Rectal smooth muscle tissue (tissue), 1 donor: ENCODE measurements around the gene CLTA.
"Not testable (repeated sequence)": the region's sequence is repeated elsewhere in the genome, so short reads cannot be mapped to it uniquely, and the experiment has no call there.

Source experiments
- H3K27ac ChIP-seq: one replicate; pipeline ENCODE4 v1.7.0; 2013; ENCODE audit warnings: low read depth, low read length, inconsistent platforms
- H3K27me3 ChIP-seq: one replicate; pipeline ENCODE4 v1.7.0; 2013; ENCODE audit warnings: low read length; ENCODE audit not compliant: control insufficient read depth, insufficient read depth
- H3K36me3 ChIP-seq: one replicate; pipeline ENCODE4 v1.7.0; 2013; ENCODE audit warnings: low read length; ENCODE audit not compliant: control insufficient read depth, insufficient read depth
- H3K4me1 ChIP-seq: one replicate; pipeline ENCODE4 v1.7.0; 2013; ENCODE audit warnings: low read length; ENCODE audit not compliant: control insufficient read depth, insufficient read depth
- H3K4me3 ChIP-seq: one replicate; pipeline ENCODE4 v1.7.0; 2013; ENCODE audit warnings: low read length
- H3K9ac ChIP-seq: one replicate; pipeline ENCODE4 v1.7.0; 2013; ENCODE audit warnings: low read length

Gene CLTA

DNA sequence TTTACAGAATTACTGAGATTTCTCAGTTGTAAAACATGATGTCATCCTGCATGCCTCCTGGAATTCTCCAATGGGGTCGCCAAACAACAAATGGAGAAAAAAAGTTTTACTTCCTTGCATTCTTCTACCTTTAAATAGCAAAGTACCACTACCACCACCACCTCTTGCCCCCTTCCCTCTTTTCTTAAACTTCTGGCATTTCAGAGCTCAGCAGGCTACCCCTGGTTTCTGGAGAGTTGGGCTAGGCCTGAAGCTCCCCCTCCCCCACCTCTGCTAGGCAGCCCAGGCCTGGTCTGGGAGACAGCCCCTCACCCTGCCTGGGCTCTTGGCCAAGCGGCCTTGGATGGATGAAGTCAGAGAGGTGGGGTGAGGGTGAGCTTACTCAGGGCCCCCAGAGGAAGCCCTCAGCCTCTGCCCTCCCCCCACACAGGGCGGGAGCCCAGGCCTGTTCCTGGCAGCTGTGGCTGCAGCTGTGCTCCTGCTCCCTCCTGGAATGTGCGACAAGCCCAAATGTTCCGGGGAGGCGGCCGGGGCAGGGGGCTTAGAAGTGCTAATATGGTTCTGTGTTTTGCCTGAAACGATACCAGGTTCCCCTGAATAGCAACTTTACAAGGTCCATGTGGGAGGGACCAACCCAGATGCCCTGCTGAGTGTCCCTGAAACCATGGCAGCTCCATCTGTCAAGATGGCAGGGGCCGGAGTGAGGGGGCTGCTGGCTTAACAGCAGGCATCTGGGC is 27.5 kb upstream of the CLTA start:
- H3K27me3 ChIP-seq, result no peaks in the 10 kb centered on the region

DNA sequence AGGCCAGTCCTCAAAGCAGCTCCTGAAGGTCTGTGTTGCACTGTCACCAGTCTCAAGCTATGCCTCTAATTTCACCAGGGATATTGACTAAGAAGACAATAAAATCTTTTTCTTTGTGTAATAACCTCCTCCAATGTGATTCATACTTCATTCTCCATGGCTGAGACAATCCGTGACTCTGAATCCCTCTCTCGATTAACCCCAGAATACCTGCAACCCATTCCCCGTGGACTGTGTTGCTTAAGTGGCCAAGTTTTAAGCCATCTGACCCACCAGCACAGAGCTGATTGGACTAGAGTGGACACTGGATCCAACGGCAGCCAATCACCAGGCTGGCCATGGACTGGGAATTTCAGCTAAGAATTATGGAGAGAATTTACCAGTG is 26.9 kb upstream of the CLTA start:
- Histone ChIP-seq H3K27ac (peak overlapping the region; percentile 87), H3K4me1 (peaks cover 24% of the 10 kb centered on the region), H3K36me3 (peaks cover 3% of the 10 kb centered on the region), H3K27me3 (no peaks in the 10 kb centered on the region), H3K4me3 (no peak overlapping the region), H3K9ac (no peak overlapping the region)

More for the DNA sequence above, 27.5 kb upstream of the CLTA start:
- Histone ChIP-seq H3K9ac (no peak overlapping the region), H3K36me3 (peaks cover 3% of the 10 kb centered on the region), H3K4me1 (peaks cover 27% of the 10 kb centered on the region), H3K27ac (peak overlapping the region; percentile 87), H3K4me3 (no peak overlapping the region)

DNA sequence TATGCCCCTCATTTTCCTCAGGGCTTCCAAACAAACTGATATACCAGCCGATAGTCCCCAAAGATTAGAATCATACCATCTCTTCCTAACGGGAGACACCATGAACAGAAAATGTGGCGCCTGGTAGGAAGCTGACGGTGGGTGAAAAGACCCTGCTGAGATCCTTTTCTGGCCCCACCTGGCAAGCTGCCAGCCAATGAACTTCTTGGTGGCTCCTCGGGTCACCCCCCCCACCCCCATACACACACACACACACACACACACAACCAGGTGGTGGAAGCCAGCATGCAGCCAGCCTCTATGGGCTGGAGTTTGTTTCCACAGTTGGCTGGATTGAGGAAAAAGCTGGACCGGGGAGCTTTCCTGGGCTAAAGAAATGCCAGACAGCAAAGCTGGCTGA is 26.3 kb upstream of the CLTA start:
- Histone ChIP-seq H3K4me3 (no peak overlapping the region), H3K36me3 (peaks cover 3% of the 10 kb centered on the region), H3K27me3 (no peaks in the 10 kb centered on the region), H3K27ac (peak overlapping the region; percentile 87), H3K9ac (no peak overlapping the region), H3K4me1 (peaks cover 22% of the 10 kb centered on the region)

DNA sequence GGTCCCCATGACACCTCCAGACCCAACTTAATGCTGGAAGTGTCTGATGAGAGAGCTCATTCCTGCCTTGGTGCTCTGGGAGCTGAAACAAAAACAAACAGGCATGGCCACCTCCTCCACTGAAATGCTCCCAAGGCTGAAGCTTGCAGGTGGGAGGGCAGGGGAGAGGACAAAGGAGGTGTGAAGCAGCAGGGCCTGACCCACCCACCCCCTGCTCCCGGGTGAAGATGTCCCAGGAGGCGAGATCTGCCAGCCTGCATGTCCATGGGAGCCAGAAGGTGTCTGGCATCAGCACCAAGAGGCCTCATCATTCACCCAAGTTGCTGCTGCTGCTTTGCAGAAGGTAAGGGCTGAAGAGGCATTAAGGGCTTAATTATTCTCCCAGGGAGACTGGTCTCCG is 25.7 kb upstream of the CLTA start:
- Histone ChIP-seq H3K9ac (no peak overlapping the region), H3K36me3 (peaks cover 3% of the 10 kb centered on the region), H3K27me3 (no peaks in the 10 kb centered on the region), H3K27ac (peak overlapping the region; percentile 87), H3K4me1 (peaks cover 20% of the 10 kb centered on the region), H3K4me3 (no peak overlapping the region)

DNA sequence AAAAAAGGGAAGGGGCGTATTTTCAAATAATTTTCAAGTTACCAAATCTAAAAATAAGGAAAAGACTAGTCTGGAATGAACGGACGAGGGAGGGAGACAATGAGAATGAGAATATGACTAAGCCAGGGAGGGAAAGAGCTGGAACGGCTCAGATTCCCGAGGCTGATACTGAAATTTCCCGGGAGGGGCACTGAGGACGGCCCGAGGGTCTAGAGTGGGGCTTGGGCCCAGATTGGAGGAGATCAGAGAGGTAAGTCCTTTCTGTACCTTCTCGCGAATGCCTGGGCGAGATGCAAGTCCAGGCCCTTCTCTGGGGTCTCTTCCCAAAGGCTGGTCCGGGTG is 24.9 kb upstream of the CLTA start:
- peaks cover 3% of the 10 kb centered on the region for H3K36me3 ChIP-seq
- no peak overlapping the region for H3K9ac ChIP-seq
- H3K27ac ChIP-seq, result peak overlapping the region; percentile 65
- H3K27me3 ChIP-seq, result no peaks in the 10 kb centered on the region
- peak overlapping the region; percentile 29 for H3K4me3 ChIP-seq
- H3K4me1 ChIP-seq, result peaks cover 20% of the 10 kb centered on the region

DNA sequence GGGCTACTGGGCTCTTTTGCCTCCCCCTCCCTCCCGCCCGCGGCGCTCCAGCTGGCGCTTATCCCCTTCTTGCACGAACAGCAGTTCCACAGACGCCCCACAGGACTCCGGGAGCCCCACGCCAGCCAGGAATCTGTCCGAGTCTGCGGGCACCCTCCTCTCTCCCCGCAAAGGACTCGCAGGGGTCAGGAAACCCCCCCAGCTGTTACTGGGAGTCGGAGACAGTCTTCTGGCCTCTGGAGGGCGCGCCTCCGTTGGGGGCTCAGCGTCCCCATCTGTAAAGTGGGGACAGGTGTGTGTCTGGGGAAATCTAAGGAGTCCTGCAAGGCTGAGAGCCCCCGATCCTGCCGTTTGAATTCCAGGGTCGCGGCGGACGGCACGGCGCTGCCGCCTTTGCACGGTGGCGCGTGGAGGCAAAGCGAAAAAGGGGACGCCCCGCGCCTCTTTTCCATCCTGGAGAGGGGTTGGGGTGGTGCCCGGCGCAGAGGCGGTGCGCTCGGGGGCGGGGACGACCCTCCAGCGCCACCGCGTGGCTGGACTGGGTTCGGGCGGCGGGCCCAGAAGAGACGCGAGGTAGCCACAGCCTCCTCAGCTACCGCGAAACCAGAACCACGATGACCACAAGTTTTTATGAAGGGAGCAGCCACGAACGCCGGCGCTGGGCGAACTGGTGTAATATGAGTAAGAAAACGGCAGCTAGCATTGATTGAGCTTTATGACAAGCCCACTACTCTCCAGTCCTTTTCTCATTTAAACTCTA is 24.4 kb upstream of the CLTA start:
- Histone ChIP-seq H3K9ac (no peak overlapping the region), H3K4me1 (peaks cover 20% of the 10 kb centered on the region)

DNA sequence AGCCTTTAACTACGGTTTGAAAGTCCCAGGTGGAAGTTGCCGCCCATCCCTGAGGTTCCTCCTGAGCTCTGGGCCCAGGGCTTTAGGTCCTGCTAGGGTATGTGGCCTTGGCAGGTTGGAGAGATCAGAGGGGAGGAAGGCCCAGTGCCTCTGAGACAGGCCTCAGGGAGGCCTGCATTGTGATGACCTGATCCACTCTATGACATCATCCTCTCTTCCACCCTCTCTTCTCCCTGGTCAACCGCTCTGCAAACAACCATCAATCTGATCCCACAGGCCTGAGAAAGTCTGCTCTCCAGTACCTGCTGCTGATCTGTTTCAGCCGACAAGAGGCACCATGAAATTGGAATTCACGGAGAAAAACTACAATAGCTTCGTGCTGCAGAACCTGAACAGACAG is 21.6 kb upstream of the CLTA start, which contains the start of gene CCIN:
TSS of gene CCIN (plus strand) at position 223 of the 400 bp plus-strand sequence. CDS start at position 338, 115 bp downstream.
- H3K36me3 ChIP-seq, result no peaks in the 10 kb centered on the region
- H3K4me1 ChIP-seq, result peaks cover 7% of the 10 kb centered on the region
- no peaks in the 10 kb centered on the region for H3K27me3 ChIP-seq
- no peak within 1 kb of the TSS for H3K4me3 ChIP-seq
- no peak within 1 kb of the TSS for H3K9ac ChIP-seq
- no peak within 1 kb of the TSS for H3K27ac ChIP-seq

More for the DNA sequence above, 24.4 kb upstream of the CLTA start:
- H3K27ac ChIP-seq, result peak overlapping the region; percentile 80
- peaks cover 3% of the 10 kb centered on the region for H3K36me3 ChIP-seq
- peak overlapping the region; percentile 68 for H3K4me3 ChIP-seq
- no peaks in the 10 kb centered on the region for H3K27me3 ChIP-seq

DNA sequence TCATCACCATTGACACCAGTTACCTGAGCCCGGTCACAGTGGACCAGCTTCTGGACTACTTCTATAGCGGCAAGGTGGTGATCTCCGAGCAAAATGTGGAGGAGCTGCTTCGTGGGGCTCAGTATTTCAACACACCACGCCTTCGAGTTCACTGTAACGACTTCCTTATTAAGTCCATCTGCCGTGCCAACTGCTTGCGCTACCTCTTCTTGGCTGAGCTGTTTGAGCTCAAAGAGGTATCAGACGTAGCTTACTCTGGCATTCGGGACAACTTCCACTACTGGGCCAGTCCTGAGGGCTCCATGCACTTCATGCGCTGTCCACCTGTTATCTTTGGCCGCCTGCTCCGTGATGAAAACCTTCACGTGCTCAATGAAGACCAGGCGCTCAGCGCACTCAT is 21.0 kb upstream of the CLTA start:
- Histone ChIP-seq H3K4me3 (no peak overlapping the region), H3K27me3 (no peaks in the 10 kb centered on the region), H3K27ac (no peak overlapping the region), H3K9ac (no peak overlapping the region), H3K36me3 (no peaks in the 10 kb centered on the region), H3K4me1 (peaks cover 4% of the 10 kb centered on the region)

DNA sequence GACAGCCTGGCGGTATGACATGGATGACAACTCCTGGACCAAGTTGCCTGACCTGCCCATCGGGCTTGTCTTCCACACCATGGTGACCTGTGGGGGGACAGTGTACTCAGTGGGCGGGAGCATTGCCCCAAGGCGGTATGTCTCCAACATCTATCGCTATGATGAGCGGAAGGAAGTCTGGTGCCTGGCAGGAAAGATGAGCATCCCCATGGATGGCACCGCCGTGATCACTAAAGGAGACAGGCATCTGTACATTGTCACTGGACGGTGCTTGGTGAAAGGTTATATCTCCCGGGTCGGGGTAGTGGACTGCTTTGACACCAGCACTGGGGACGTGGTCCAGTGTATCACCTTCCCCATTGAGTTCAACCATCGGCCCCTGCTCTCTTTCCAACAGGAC is 20.2 kb upstream of the CLTA start:
- Histone ChIP-seq H3K27me3 (no peaks in the 10 kb centered on the region), H3K4me3 (no peak overlapping the region), H3K36me3 (no peaks in the 10 kb centered on the region), H3K27ac (no peak overlapping the region), H3K4me1 (no peaks in the 10 kb centered on the region), H3K9ac (no peak overlapping the region)

DNA sequence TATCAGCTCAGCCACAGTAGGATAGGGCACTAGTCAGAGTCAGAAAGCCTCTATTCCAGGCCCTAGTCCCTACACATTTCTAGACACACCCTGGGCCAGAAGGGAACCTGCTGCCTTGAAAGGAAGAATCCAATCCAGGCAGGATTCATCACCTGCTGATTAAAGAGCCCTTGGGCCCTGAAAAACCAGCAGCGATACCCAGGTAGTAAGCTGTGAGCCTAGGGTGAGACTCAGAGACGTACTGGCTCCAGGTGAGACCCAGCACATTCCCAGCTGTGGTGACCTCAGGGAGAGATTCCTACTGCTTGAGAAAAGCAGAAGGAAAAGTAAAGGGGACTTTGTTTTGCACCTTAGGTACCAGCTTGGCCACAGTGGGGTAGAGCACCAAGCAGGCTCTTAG is 16.9 kb upstream of the CLTA start:
- no peaks in the 10 kb centered on the region for H3K36me3 ChIP-seq
- H3K4me3 ChIP-seq, result no peak overlapping the region
- H3K27ac ChIP-seq, result no peak overlapping the region
- H3K9ac ChIP-seq, result no peak overlapping the region
- no peaks in the 10 kb centered on the region for H3K4me1 ChIP-seq
- H3K27me3 ChIP-seq, result no peaks in the 10 kb centered on the region

DNA sequence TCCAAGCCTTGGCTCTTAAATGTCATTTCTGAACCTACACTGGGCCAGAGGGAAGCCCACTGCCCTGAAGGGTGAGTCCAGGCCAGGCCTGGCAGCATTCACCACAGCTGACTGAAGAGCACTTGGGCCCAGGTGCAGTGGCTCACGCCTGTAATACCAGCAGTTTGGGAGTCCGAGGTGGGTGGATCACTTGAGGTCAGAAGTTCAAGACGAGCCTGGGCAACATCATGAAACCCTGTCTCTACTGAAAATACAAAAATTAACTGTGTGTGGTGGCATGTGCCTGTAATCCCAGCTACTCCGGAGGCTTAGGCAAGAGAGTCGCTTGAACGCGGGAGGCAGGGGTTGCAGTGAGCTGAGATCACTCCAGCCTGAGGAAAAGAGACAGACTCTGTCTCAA is 16.4 kb upstream of the CLTA start:
- Histone ChIP-seq H3K27me3 (no peaks in the 10 kb centered on the region), H3K36me3 (no peaks in the 10 kb centered on the region), H3K4me1 (no peaks in the 10 kb centered on the region), H3K27ac (no peak overlapping the region), H3K9ac (no peak overlapping the region), H3K4me3 (no peak overlapping the region)

DNA sequence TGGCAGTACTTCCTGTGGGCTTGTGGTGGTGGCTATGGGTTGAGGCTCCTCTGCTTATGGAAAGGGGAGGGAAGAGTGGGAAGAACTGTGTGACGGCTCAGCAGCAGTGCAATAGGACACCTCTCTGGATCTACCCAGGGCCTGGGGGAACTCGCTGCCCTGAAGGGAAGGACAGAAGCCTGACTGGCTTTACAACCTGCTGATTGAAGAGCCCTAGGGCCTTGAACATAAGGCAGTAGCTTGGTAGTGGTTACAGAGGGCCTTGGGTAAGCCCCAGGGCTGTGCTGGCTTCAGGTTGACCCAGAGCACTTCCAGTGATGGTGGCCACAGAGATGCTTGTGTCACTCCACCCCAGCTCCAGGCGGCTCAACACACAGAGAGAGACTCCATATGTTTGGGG is 16.0 kb upstream of the CLTA start:
- no peaks in the 10 kb centered on the region for H3K4me1 ChIP-seq
- no peak overlapping the region for H3K27ac ChIP-seq
- no peak overlapping the region for H3K9ac ChIP-seq
- H3K36me3 ChIP-seq, result no peaks in the 10 kb centered on the region
- H3K4me3 ChIP-seq, result no peak overlapping the region
- no peaks in the 10 kb centered on the region for H3K27me3 ChIP-seq

DNA sequence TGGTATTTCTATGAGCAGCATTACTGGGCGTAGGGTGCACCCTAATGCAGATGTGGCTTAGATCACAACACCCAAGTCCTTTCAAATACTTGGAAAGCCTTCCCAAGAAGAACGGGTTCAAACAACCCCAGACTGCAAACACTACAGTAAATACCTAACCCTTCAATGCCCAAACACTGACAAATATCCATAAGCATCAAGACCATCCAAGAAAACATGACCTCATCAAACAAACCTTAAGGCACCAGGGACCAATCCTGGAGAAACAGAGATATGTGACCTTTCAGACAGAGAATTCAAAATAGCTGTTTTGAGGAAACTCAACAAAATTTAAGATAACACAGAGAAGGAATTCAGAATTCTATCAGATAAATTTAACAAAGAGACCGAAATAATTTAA is 15.5 kb upstream of the CLTA start:
- H3K27me3 ChIP-seq, H3K4me3 ChIP-seq, H3K36me3 ChIP-seq: not testable (repeated sequence)

More for the DNA sequence above, 15.5 kb upstream of the CLTA start:
- H3K9ac ChIP-seq, H3K4me1 ChIP-seq, H3K27ac ChIP-seq: not testable (repeated sequence)
